Left ventricle myocardium inferior (tissue), 1 donor: ENCODE data around the gene OR4A16. TPM values are rescaled to one million over a fixed set of nuclear protein-coding genes. Genes with fewer than 3 reads are reported as not detected.

Experiments used
- DNase-seq: peaks from one replicate; pipeline ENCODE4 v3.0.0-alpha.2; 2020
- H3K27ac ChIP-seq: fragments of 200-600 bp; replicated peaks from 2 replicates; pipeline ENCODE4 v1.8.0; 2021
- H3K27me3 ChIP-seq: fragments of 200-600 bp; 2 replicates; pipeline ENCODE4 v1.8.0; 2021; ENCODE audit warnings: low read depth
- H3K36me3 ChIP-seq: fragments of 200-600 bp; 2 replicates; pipeline ENCODE4 v1.8.0; 2021
- H3K4me1 ChIP-seq: fragments of 200-600 bp; 2 replicates; pipeline ENCODE4 v1.8.0; 2021
- H3K4me3 ChIP-seq: fragments of 200-600 bp; 2 replicates; pipeline ENCODE4 v1.8.0; 2021; ENCODE audit warnings: mild to moderate bottlenecking, moderate library complexity
- H3K9me3 ChIP-seq: fragments of 200-600 bp; replicated peaks from 2 replicates; pipeline ENCODE4 v1.8.0; 2021
- intact Hi-C: fragments of 100-400 bp; cut with micrococcal nuclease; formaldehyde crosslinking; loops from one replicate; pipeline ENCODE4 v1.11.0; 2022
- long read RNA-seq: library from polyadenylated mRNA; unstranded; transcript quantifications from one replicate; pipeline ENCODE4 v2.0.0, GENCODE V29; 2021
- total RNA-seq: library from RNA; stranded (reverse); fragmentation: NEBNext Ultra II Directional; extraction: Animal tissue kit (Norgen Biotek cat#: 25700); gene quantifications from one replicate; pipeline ENCODE4 v1.2.1, GENCODE V29; 2021
- TF ChIP-seq, protein P1 (sequence below): fragments of 200-600 bp; IDR thresholded peaks from 2 replicates; pipeline ENCODE4 v1.8.0; 2021; ENCODE audit warnings: antibody characterized with exemption, mild to moderate bottlenecking, borderline replicate concordance
- donor health status: DM: no; HTN: yes; CAD: no; lungs with severe emphysema.

OR4A16 gene, protein sequence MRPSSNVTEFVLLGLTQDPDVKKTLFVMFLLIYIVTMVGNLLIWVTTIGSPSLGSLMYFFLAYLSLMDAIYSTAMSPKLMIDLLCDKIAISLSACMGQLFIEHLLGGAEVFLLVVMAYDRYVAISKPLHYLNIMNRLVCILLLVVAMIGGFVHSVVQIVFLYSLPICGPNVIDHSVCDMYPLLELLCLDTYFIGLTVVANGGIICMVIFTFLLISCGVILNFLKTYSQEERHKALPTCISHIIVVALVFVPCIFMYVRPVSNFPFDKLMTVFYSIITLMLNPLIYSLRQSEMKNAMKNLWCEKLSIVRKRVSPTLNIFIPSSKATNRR
- not detected for total RNA-seq
- long read RNA-seq = 0 reads

DNA sequence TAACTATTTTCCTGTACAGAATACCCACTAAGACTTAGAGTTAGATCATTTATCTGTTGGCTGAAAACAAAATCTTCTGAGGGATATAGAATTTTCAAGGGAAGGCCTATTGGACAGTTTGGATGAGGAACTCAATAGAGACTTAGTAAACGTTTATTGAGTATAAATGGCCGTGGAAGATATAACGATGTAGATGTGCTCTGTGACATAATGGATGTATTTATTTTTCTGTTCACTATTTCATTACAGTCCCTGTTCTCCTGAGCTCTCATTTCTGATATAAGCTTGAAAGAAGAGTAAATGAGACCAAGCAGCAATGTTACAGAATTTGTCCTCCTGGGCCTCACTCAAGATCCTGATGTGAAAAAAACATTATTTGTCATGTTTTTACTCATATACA is at the start of gene OR4A16:
Gene OR4A16 (plus strand): TSS at position 301 of the 400 bp plus-strand sequence. CDS start 0 bp downstream, at position 301.
- Histone ChIP-seq H3K9me3 (peaks cover 7% of the 10 kb centered on the region), H3K4me1 (no peaks in the 10 kb centered on the region), H3K4me3 (no peak within 1 kb of the TSS), H3K27me3 (no peaks in the 10 kb centered on the region), H3K36me3 (no peaks in the 10 kb centered on the region), H3K27ac (no peak within 1 kb of the TSS)
- no peak for DNase-seq
- TF ChIP-seq, protein P1, sequence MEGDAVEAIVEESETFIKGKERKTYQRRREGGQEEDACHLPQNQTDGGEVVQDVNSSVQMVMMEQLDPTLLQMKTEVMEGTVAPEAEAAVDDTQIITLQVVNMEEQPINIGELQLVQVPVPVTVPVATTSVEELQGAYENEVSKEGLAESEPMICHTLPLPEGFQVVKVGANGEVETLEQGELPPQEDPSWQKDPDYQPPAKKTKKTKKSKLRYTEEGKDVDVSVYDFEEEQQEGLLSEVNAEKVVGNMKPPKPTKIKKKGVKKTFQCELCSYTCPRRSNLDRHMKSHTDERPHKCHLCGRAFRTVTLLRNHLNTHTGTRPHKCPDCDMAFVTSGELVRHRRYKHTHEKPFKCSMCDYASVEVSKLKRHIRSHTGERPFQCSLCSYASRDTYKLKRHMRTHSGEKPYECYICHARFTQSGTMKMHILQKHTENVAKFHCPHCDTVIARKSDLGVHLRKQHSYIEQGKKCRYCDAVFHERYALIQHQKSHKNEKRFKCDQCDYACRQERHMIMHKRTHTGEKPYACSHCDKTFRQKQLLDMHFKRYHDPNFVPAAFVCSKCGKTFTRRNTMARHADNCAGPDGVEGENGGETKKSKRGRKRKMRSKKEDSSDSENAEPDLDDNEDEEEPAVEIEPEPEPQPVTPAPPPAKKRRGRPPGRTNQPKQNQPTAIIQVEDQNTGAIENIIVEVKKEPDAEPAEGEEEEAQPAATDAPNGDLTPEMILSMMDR = no peak
- intact Hi-C loops = no loop called here

DNA sequence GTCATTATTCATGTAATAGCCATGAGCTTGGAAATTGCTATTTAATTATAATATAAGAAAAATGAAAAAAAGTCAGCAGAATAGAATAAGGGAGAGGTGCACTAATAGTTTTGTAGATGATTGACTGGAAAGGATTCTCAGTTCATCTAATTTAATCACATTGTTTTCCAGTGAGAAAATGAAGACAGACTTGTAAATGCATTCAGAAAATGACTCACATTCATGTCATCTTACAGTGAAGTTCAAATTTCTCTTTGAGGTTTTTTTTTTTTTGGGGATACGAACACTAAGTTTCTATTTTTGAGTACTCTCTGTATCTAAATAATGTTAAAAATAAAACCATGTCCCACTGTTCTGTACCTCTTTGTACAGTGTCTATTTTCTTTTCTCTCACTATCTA is 18.5 kb upstream of the OR4A16 start:
- peaks cover 7% of the 10 kb centered on the region for H3K9me3 ChIP-seq
- H3K27me3 ChIP-seq = no peaks in the 10 kb centered on the region
- DNase-seq = no peak
- no peaks in the 10 kb centered on the region for H3K4me1 ChIP-seq
- no peaks in the 10 kb centered on the region for H3K36me3 ChIP-seq
- intact Hi-C loops = no loop called here
- H3K27ac ChIP-seq = no peak overlapping the region
- TF ChIP-seq, protein P1 = no peak
- H3K4me3 ChIP-seq = no peak overlapping the region

DNA sequence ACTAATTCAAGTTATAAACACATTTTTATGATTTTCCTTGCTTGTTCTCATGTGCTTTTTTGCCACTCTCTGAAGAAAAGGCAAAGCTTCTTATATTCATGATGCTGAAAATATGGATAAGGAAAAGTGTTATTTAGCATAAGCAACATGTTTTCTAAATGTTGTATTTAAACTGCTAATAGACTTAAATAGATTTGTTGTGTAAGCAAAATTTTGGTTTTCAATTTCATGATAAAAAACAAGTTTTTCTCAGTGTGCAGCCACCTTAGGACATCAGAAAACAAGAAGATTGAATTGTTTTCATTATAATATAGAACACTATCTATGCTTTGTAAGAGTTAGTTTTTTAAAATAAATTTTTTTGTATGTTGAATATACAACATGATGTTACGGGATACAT is 2.3 kb downstream of the OR4A16 start:
- H3K4me3 ChIP-seq = no peak overlapping the region
- DNase-seq = no peak
- no peaks in the 10 kb centered on the region for H3K27me3 ChIP-seq
- H3K27ac ChIP-seq = no peak overlapping the region
- peaks cover 9% of the 10 kb centered on the region for H3K9me3 ChIP-seq
- TF ChIP-seq, protein P1 = no peak
- H3K4me1 ChIP-seq = no peaks in the 10 kb centered on the region
- intact Hi-C loops = no loop called here
- H3K36me3 ChIP-seq = no peaks in the 10 kb centered on the region

DNA sequence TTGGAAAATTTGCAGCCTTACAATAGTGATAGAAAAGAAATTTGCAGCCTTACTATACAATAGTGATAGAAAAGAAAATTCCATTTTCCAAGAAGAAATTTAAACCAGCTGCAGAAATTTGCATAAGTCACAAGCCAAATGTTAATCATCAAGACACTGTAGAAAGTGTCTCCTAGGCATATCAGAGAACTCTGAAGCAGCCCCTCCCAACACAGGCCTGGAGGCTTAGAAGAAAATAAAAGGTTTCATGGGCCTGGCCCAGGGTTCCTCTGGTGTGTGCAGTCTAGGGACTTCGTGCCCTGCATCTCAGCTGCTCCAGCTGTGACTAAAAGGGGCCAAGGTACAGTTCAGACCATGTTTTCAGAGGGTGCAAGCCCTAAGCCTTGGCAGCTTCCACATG is 6.0 kb downstream of the OR4A16 start:
- Histone ChIP-seq H3K9me3 (peaks cover 9% of the 10 kb centered on the region), H3K4me3 (no peak overlapping the region), H3K4me1 (no peaks in the 10 kb centered on the region), H3K36me3 (no peaks in the 10 kb centered on the region), H3K27ac (no peak overlapping the region), H3K27me3 (no peaks in the 10 kb centered on the region)
- intact Hi-C loops = no loop called here
- TF ChIP-seq, protein P1 = no peak
- DNase-seq = no peak

DNA sequence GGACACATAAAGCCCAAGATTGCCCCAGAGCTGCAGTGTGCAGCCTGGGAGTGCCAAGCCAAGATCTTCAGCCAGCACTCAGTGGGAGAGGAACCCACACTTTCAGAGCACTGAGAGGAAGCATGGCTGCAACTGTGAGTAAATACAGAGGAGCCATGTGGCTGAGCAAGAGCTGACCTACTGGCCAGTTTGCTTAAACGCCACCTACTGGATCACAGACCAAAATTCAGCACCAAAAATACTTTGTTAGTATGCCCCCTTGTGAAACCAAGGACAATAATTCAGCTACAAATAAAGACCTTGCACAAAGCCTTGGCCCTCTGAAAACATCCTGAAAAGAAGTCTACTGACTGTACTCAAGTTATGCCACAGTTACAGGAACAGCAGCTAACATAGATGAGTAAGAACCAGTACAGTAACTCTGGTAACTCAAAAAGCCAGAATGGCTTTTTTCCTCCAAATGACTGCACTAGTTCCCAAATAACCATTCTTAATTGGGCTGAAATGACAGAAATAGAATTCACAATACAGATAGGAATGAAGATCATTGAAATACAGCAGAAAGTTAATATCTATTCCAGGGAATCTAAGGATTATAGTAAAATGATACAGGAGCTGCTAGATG is 14.7 kb downstream of the OR4A16 start:
- Histone ChIP-seq H3K27ac (no peak overlapping the region), H3K27me3 (no peaks in the 10 kb centered on the region), H3K9me3 (peaks cover 23% of the 10 kb centered on the region), H3K36me3 (no peaks in the 10 kb centered on the region), H3K4me1 (no peaks in the 10 kb centered on the region), H3K4me3 (no peak overlapping the region)
- no peak for DNase-seq
- intact Hi-C loops = no loop called here
- TF ChIP-seq, protein P1 = no peak
